GM06990 (cell line): Measurements from ENCODE around the gene ECD.
A peak's percentile ranks its signal among the peaks of the same experiment; 100 is the strongest.

ENCODE experiments used
- DNase-seq: peaks from one replicate; pipeline ENCODE4 v3.0.0-alpha.2; 2011; ENCODE audit not compliant: insufficient read length; ENCODE audit errors: extremely low read depth
- H3K27me3 ChIP-seq: replicated peaks from 2 replicates; pipeline ENCODE4 v1.6.0; 2011; ENCODE audit warnings: low read length; ENCODE audit not compliant: control insufficient read depth, insufficient read depth
- H3K36me3 ChIP-seq: 2 replicates; pipeline ENCODE4 v1.5.1; 2011; ENCODE audit warnings: low read length; ENCODE audit not compliant: control insufficient read depth, insufficient read depth
- H3K4me3 ChIP-seq: replicated peaks from 2 replicates; pipeline ENCODE4 v1.5.1; 2011; ENCODE audit warnings: low read depth, mild to moderate bottlenecking, control low read depth, low read length
- TF ChIP-seq, protein P1 (sequence below): IDR thresholded peaks from 2 replicates; pipeline ENCODE4 v1.5.1; 2011; ENCODE audit warnings: low read length, control low read depth, mild to moderate bottlenecking, inconsistent platforms; ENCODE audit not compliant: insufficient read depth, poor library complexity, severe bottlenecking

Gene ECD

DNA sequence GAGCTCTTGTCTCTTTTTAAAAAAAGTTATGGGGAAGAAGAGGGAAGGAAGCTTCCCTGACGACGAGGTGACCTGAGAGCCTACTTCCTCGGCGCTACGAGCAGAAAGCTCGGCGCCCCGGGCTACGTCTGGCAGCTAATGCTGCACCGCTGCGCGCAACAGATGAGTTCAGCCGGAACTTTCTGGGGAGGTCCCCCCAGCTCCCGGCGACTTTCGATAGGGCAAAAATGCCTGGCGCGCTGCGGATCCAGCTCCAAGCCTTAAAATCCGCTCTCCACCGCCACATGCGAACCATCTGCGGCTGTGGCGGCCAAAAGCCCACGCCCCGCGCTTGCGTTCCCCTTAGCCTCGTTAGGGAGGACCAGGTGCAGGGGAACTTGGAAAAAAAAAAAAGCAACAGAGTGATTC, 71.8 kb downstream of the ECD start:
- peak; percentile 82 for DNase-seq
- H3K4me3 ChIP-seq, result peak overlapping the region; percentile 92
- TF ChIP-seq, protein P1, sequence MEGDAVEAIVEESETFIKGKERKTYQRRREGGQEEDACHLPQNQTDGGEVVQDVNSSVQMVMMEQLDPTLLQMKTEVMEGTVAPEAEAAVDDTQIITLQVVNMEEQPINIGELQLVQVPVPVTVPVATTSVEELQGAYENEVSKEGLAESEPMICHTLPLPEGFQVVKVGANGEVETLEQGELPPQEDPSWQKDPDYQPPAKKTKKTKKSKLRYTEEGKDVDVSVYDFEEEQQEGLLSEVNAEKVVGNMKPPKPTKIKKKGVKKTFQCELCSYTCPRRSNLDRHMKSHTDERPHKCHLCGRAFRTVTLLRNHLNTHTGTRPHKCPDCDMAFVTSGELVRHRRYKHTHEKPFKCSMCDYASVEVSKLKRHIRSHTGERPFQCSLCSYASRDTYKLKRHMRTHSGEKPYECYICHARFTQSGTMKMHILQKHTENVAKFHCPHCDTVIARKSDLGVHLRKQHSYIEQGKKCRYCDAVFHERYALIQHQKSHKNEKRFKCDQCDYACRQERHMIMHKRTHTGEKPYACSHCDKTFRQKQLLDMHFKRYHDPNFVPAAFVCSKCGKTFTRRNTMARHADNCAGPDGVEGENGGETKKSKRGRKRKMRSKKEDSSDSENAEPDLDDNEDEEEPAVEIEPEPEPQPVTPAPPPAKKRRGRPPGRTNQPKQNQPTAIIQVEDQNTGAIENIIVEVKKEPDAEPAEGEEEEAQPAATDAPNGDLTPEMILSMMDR, result no peak
- no peaks in the 10 kb centered on the region for H3K27me3 ChIP-seq
- peaks cover 1% of the 10 kb centered on the region for H3K36me3 ChIP-seq

DNA sequence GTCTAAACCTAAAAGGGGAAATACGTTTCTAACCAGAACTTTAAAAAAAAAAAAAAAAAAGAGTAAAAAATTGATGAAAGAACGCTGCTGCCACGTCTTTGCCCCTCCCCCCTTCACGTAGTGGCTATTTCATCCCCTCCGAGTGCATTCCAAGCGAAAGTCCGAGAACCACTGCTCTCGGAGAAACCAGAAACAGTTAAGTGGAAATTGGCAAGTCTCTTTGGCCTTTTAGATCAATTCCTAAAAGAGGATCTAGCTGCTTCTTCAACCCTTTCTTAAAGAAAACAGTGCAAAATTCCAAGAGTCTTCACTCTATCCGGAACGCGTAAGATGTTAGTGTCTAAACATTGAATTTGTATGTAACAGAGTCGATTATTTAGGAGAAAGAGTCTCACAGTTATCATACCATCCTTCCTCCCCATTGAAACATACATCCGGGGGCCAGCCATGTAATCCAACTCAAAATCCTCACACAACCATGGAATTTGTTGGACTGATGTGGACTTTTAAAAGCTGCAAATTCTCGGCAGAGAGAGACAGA, 72.3 kb downstream of the ECD start:
- H3K27me3 ChIP-seq, result no peaks in the 10 kb centered on the region
- peaks cover 1% of the 10 kb centered on the region for H3K36me3 ChIP-seq
- peak overlapping the region; percentile 92 for H3K4me3 ChIP-seq
- TF ChIP-seq, protein P1, result no peak
- peak; percentile 24 for DNase-seq

DNA sequence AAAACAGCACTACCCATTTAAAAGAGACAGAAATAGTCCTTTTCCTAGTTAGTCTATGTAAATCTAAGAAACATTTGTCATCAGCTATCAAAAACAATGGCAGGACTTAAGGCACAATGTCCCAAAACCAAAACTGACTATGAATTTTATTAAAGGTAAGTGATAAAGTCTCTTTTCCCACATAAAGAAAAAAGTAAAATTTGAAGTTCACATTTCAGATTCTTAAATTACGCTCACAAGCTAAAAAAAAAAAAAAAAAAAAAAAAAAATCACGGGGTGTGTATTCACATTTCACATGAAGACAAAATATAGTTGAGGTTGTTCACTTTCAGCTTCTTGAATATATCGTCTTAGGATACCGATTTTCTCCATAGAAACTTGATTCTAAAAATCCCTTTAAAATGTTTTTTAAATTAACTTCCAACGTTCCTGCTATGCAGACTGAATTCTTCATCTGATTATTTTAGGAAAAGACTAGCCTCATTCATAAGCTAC, 72.8 kb downstream of the ECD start:
- H3K36me3 ChIP-seq, result peaks cover 3% of the 10 kb centered on the region
- TF ChIP-seq, protein P1, result no peak
- H3K4me3 ChIP-seq, result peak overlapping the region; percentile 92
- H3K27me3 ChIP-seq, result no peaks in the 10 kb centered on the region
- DNase-seq, result no peak

DNA sequence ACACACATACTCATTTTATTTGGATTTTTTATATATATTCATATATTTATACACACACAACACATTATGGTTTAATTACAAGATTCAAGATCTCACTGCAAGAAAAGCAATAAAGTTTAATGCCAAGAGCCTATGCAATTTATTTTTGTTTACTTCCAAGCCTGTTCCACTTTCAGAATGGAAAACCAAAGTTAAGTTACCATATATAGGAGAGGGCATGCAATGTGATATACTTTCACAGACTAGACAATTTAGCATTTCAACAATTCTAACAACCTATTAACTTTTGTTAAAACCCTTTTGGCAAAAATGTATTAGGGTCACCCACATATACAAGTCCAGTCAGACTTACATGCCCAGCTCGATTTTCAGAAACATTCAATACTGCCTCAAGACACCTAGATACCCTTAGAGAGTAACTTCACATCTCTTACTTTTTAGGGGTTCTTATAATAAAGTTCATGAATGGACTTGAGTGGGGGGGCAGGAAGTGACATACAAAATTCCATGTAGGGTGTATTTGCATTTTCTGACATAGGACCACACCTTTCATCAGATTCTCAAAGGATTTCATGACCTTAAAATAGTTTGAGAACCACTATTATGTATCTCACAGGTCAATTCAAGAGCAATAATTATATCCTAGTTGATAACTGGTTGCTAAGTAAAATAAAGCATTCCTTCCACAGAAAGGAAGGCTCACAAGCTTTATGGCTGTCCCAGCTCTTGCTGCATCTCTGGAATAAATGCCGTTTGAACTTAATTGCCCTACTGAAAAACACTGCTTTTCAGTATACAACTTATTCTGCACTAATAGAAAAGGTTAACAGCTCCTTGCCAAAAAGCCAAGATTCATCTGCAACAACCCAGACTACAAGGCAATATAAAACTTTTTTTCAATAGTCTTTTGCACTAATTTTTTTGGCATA, 73.6 kb downstream of the ECD start:
- TF ChIP-seq, protein P1, result no peak

DNA sequence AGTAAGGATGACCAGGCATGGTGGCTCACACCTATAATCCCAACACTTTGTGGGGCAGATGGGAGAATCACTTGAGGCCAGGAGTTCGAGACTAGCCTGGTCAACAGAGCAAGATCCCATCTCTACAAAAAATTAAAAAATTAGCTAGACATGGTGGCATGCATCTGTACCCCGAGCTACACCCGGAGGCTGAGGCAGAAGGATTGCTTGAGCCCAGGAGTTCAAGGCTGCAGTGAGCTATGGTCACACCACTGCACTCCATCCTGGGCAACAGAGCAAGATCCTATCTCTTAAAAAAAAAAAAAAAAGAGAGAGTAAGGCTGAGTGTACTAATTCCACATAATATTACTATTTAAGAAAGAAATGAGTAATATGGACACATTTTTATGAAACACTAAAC, 75.0 kb downstream of the ECD start:
- DNase-seq, result no peak
- Histone ChIP-seq H3K4me3 (no peak overlapping the region), H3K36me3 (peaks cover 3% of the 10 kb centered on the region; the same call in 1 of the 2 replicates), H3K27me3 (no peaks in the 10 kb centered on the region)
- TF ChIP-seq, protein P1, result no peak

More for the DNA sequence above, 73.6 kb downstream of the ECD start:
- no peak for DNase-seq
- H3K27me3 ChIP-seq, result no peaks in the 10 kb centered on the region
- peaks cover 3% of the 10 kb centered on the region; the same call in 1 of the 2 replicates for H3K36me3 ChIP-seq
- peak overlapping the region; percentile 92 for H3K4me3 ChIP-seq
